SJSA1 (cell line): ENCODE data around the gene DBN1. TPM values are rescaled to one million over a fixed set of nuclear protein-coding genes. Genes with fewer than 3 reads are reported as not detected.

ENCODE experiments used
- DNase-seq, 2 experiments: peaks; one replicate each; pipeline ENCODE4 v3.0.0-alpha.2; 2015 to 2020; ENCODE audit warnings: low spot score in 2 of 2, low read depth in 1 of 2
- H3K27ac ChIP-seq: fragments of 250-450 bp; sonication (Bioruptor Pico); 2 replicates; pipeline ENCODE4 v1.5.1; 2020; ENCODE audit warnings: mild to moderate bottlenecking, moderate library complexity
- H3K27me3 ChIP-seq: fragments of 250-450 bp; sonication (Bioruptor Pico); replicated peaks from 2 replicates; pipeline ENCODE4 v1.5.1; 2020; ENCODE audit warnings: mild to moderate bottlenecking, moderate library complexity
- H3K36me3 ChIP-seq: fragments of 250-450 bp; sonication (Bioruptor Pico); 2 replicates; pipeline ENCODE4 v1.5.1; 2020; ENCODE audit warnings: mild to moderate bottlenecking
- H3K4me1 ChIP-seq: fragments of 250-450 bp; sonication (Bioruptor Pico); replicated peaks from 2 replicates; pipeline ENCODE4 v1.6.1; 2021; ENCODE audit warnings: mild to moderate bottlenecking
- H3K4me3 ChIP-seq: fragments of 250-450 bp; sonication (Bioruptor Pico); 2 replicates; pipeline ENCODE4 v1.5.1; 2020; ENCODE audit warnings: mild to moderate bottlenecking
- H3K9me3 ChIP-seq: fragments of 250-450 bp; sonication (Bioruptor Pico); replicated peaks from 2 replicates; pipeline ENCODE4 v1.5.1; 2020; ENCODE audit warnings: mild to moderate bottlenecking
- total RNA-seq: library from RNA; depleted of rRNA; stranded (reverse); fragments of >200 nt; shearing (Covaris generic); gene quantifications from 2 replicates; pipeline ENCODE4 v1.2.3, GENCODE V29; 2014

DBN1 gene
- total RNA-seq, 1 experiment from 2014 or later = 147 TPM

GRCh38 chr5:177478711-177479646, 5.5 kb upstream of the DBN1 start:
- no peaks in the 10 kb centered on the region for H3K27me3 ChIP-seq
- H3K4me1 ChIP-seq = peaks cover 27% of the 10 kb centered on the region
- no peak overlapping the region for H3K4me3 ChIP-seq
- no peak for DNase-seq
- no peaks in the 10 kb centered on the region for H3K9me3 ChIP-seq
- H3K27ac ChIP-seq = no peak overlapping the region
- H3K36me3 ChIP-seq = peaks cover 55% of the 10 kb centered on the region

GRCh38 chr5:177477701-177478477, 4.5 kb upstream of the DBN1 start:
- H3K4me1 ChIP-seq = peaks cover 27% of the 10 kb centered on the region
- H3K36me3 ChIP-seq = peaks cover 46% of the 10 kb centered on the region
- H3K9me3 ChIP-seq = no peaks in the 10 kb centered on the region
- no peak for DNase-seq
- no peak overlapping the region for H3K27ac ChIP-seq
- no peak overlapping the region for H3K4me3 ChIP-seq
- H3K27me3 ChIP-seq = no peaks in the 10 kb centered on the region

GRCh38 chr5:177476531-177477233, 3.2 kb upstream of the DBN1 start:
- peaks cover 36% of the 10 kb centered on the region for H3K4me1 ChIP-seq
- peaks cover 48% of the 10 kb centered on the region for H3K36me3 ChIP-seq
- H3K4me3 ChIP-seq = no peak overlapping the region
- H3K27me3 ChIP-seq = no peaks in the 10 kb centered on the region
- peak; percentile 77 to 95 for DNase-seq
- no peaks in the 10 kb centered on the region for H3K9me3 ChIP-seq
- H3K27ac ChIP-seq = no peak overlapping the region

GRCh38 chr5:177475563-177476427, 2.4 kb upstream of the DBN1 start:
- no peak overlapping the region for H3K27ac ChIP-seq
- no peak overlapping the region for H3K4me3 ChIP-seq
- no peaks in the 10 kb centered on the region for H3K27me3 ChIP-seq
- H3K36me3 ChIP-seq = peaks cover 49% of the 10 kb centered on the region
- DNase-seq = no peak
- peaks cover 37% of the 10 kb centered on the region for H3K4me1 ChIP-seq
- no peaks in the 10 kb centered on the region for H3K9me3 ChIP-seq

- Histone ChIP-seq H3K9me3 (no peaks in the 10 kb centered on the region), H3K27ac (no peak overlapping the region), H3K4me3 (no peak overlapping the region), H3K36me3 (peaks cover 55% of the 10 kb centered on the region), H3K4me1 (peaks cover 45% of the 10 kb centered on the region), H3K27me3 (no peaks in the 10 kb centered on the region)
- DNase-seq = no peak
These were observed 1.6 kb upstream of the DBN1 start for GRCh38 chr5:177474846-177475562.

GRCh38 chr5:177474002-177474476, 605 bp upstream of the DBN1 start:
- peaks cover 55% of the 10 kb centered on the region for H3K4me1 ChIP-seq
- DNase-seq = no peak
- H3K27ac ChIP-seq = no peak overlapping the region
- peaks cover 54% of the 10 kb centered on the region for H3K36me3 ChIP-seq
- H3K4me3 ChIP-seq = no peak overlapping the region
- H3K9me3 ChIP-seq = no peaks in the 10 kb centered on the region
- H3K27me3 ChIP-seq = no peaks in the 10 kb centered on the region

- Histone ChIP-seq H3K36me3 (peaks cover 52% of the 10 kb centered on the region), H3K27me3 (no peaks in the 10 kb centered on the region), H3K9me3 (no peaks in the 10 kb centered on the region), H3K27ac (no peak overlapping the region; the same call in 1 of the 2 replicates), H3K4me3 (peak overlapping the region; percentile 78), H3K4me1 (peaks cover 63% of the 10 kb centered on the region)
- DNase-seq = no peak
These were observed 683 bp downstream of the DBN1 start for GRCh38 chr5:177472460-177473442.

- Histone ChIP-seq H3K4me1 (peaks cover 56% of the 10 kb centered on the region), H3K9me3 (no peaks in the 10 kb centered on the region)
- DNase-seq = no peak
These were observed 1.7 kb downstream of the DBN1 start for GRCh38 chr5:177471610-177472356.

GRCh38 chr5:177470759-177471536, 2.5 kb downstream of the DBN1 start:
- no peaks in the 10 kb centered on the region for H3K9me3 ChIP-seq
- DNase-seq = no peak
- H3K36me3 ChIP-seq = peaks cover 68% of the 10 kb centered on the region
- peaks cover 50% of the 10 kb centered on the region for H3K4me1 ChIP-seq
- H3K27ac ChIP-seq = peak overlapping the region; percentile 35
- H3K27me3 ChIP-seq = no peaks in the 10 kb centered on the region
- no peak overlapping the region for H3K4me3 ChIP-seq

More at GRCh38 chr5:177471610-177472356, 1.7 kb downstream of the DBN1 start:
- H3K36me3 ChIP-seq = peaks cover 59% of the 10 kb centered on the region
- H3K27me3 ChIP-seq = no peaks in the 10 kb centered on the region
- H3K4me3 ChIP-seq = peak overlapping the region; percentile 78
- peak overlapping the region; percentile 35 for H3K27ac ChIP-seq

GRCh38 chr5:177469750-177470525, 3.5 kb downstream of the DBN1 start:
- DNase-seq = no peak
- H3K27me3 ChIP-seq = no peaks in the 10 kb centered on the region
- H3K4me3 ChIP-seq = no peak overlapping the region
- peaks cover 77% of the 10 kb centered on the region for H3K36me3 ChIP-seq
- H3K9me3 ChIP-seq = no peaks in the 10 kb centered on the region
- peaks cover 46% of the 10 kb centered on the region for H3K4me1 ChIP-seq
- H3K27ac ChIP-seq = no peak overlapping the region
